ENCODE data around the gene CERS6.

DNA sequence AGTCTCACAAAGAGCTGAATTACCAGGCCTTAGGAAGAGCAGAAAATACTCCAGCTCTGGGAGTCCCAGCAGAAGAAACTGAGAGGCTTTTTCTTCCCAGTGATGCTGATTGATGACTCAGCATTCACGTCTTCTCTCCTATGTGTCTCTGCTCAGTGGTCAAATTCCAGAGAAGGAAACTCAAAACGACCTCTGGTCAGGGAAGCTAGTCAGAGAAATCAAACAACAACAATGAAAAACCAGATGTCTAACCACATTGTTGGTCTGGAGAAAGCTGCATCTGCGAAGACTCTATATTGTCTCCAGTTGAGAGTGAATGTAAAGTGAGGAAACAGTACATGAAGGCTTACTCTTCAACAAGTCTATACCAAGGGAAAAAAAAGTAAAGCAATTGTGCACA lies 28.6 kb upstream of the CERS6 start:
- TF ChIP-seq, protein P1, sequence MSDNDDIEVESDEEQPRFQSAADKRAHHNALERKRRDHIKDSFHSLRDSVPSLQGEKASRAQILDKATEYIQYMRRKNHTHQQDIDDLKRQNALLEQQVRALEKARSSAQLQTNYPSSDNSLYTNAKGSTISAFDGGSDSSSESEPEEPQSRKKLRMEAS (IDR thresholded peaks at IDR 0.05; ENCODE audit: low read depth, low read length), result no peak
- TF ChIP-seq, protein P2, sequence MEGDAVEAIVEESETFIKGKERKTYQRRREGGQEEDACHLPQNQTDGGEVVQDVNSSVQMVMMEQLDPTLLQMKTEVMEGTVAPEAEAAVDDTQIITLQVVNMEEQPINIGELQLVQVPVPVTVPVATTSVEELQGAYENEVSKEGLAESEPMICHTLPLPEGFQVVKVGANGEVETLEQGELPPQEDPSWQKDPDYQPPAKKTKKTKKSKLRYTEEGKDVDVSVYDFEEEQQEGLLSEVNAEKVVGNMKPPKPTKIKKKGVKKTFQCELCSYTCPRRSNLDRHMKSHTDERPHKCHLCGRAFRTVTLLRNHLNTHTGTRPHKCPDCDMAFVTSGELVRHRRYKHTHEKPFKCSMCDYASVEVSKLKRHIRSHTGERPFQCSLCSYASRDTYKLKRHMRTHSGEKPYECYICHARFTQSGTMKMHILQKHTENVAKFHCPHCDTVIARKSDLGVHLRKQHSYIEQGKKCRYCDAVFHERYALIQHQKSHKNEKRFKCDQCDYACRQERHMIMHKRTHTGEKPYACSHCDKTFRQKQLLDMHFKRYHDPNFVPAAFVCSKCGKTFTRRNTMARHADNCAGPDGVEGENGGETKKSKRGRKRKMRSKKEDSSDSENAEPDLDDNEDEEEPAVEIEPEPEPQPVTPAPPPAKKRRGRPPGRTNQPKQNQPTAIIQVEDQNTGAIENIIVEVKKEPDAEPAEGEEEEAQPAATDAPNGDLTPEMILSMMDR (IDR thresholded peaks at IDR 0.05; ENCODE audit: low read depth, low read length), result no peak
